Uterus (tissue), 4 donors: ENCODE results near the gene CYP1A2. TPM values are rescaled to one million over a fixed set of nuclear protein-coding genes. Genes with fewer than 3 reads are reported as not detected.

ENCODE experiments used
- DNase-seq, 2 donors: peaks; one replicate each; pipeline ENCODE4 v3.0.0-alpha.2; 2019 to 2020
- H3K27ac ChIP-seq, 2 donors: fragments of 200-600 bp; sonication (generic); 1 replicate in 1 of 2; 2 replicates in 1 of 2; pipeline ENCODE4 v1.5.1; 2016 to 2018
- H3K27me3 ChIP-seq, 2 donors: fragments of 200-600 bp; sonication (generic); one replicate each; pipeline ENCODE4 v1.5.1; 2018 to 2019; ENCODE audit warnings: control low read depth in 1 of 2
- H3K36me3 ChIP-seq, 2 donors: fragments of 200-600 bp; sonication (generic); one replicate each; pipeline ENCODE4 v1.5.1; 2019; ENCODE audit warnings: control low read depth in 1 of 2
- H3K4me1 ChIP-seq, 2 donors: fragments of 200-600 bp; sonication (generic); one replicate each; pipeline ENCODE4 v1.5.1; 2018 to 2019; ENCODE audit warnings: control low read depth in 1 of 2
- H3K4me3 ChIP-seq, 2 donors: fragments of 200-600 bp; sonication (generic); 1 replicate in 1 of 2; 2 replicates in 1 of 2; pipeline ENCODE4 v1.5.1; 2018 to 2019; ENCODE audit warnings: mild to moderate bottlenecking in 1 of 2
- H3K9me3 ChIP-seq, 2 donors: fragments of 200-600 bp; sonication (generic); one replicate each; pipeline ENCODE4 v1.5.1; 2019; ENCODE audit warnings: control low read depth in 1 of 2
- POLR2A ChIP-seq, 2 donors: fragments of 450-650 bp; IDR thresholded peaks; one replicate each; pipeline ENCODE4 v1.6.1; 2016; ENCODE audit warnings: antibody characterized with exemption in 2 of 2, mild to moderate bottlenecking in 1 of 2, moderate library complexity in 1 of 2
- intact Hi-C: fragments of 100-400 bp; cut with DNase I; formaldehyde crosslinking; loops from one replicate; pipeline ENCODE4 v1.15.1; 2023; ENCODE audit warnings: low total_unique reads
- total RNA-seq, 4 donors: library from RNA; depleted of rRNA in 3 of 4; stranded (reverse); fragments of >200 nt in 3 of 4; gene quantifications; one replicate each; pipeline versions ENCODE4 v1.1.0 to v1.2.4, GENCODE V29; 2014 to 2023
- TF ChIP-seq, protein P1 (sequence below), 4 experiments: fragments of 200-600 bp in 2 of 4; fragments of 450-650 bp in 2 of 4; sonication (generic) in 2 of 4; IDR thresholded peaks; one replicate each; pipeline ENCODE4 v1.5.1; 2016 to 2019; ENCODE audit warnings: antibody characterized with exemption in 4 of 4, mild to moderate bottlenecking in 2 of 4, moderate library complexity in 1 of 4
- donor health status: DM: yes; HTN: yes; CAD: no.

CYP1A2 gene
- total RNA-seq, 4 donors from 2014 or later, result not detected

DNA sequence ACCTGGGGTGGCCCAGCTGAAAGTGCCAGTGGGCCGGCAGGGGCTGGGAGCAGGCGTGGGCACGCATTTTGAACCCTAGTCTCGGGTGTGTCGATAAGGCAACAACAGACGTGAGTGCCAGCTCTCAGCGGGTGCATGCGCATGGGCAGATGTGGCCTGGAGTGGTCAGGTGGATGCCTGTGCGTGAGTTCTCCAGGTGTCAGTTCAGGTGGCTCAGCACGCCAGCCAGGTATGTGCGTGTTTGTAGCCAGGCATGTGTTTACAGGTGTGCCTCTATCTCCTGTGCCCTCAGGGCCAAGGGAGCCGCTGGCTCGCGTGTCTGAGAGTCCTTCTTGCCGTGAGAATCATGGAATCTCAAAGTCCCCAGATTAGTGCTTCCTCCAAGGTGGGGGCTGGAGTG, 14.8 kb downstream of the CYP1A2 start:
- H3K27ac ChIP-seq, result no peak overlapping the region
- H3K4me1 ChIP-seq, result no peaks in the 10 kb centered on the region
- no peaks in the 10 kb centered on the region for H3K9me3 ChIP-seq
- H3K36me3 ChIP-seq, result no peaks in the 10 kb centered on the region
- TF ChIP-seq, protein P1, sequence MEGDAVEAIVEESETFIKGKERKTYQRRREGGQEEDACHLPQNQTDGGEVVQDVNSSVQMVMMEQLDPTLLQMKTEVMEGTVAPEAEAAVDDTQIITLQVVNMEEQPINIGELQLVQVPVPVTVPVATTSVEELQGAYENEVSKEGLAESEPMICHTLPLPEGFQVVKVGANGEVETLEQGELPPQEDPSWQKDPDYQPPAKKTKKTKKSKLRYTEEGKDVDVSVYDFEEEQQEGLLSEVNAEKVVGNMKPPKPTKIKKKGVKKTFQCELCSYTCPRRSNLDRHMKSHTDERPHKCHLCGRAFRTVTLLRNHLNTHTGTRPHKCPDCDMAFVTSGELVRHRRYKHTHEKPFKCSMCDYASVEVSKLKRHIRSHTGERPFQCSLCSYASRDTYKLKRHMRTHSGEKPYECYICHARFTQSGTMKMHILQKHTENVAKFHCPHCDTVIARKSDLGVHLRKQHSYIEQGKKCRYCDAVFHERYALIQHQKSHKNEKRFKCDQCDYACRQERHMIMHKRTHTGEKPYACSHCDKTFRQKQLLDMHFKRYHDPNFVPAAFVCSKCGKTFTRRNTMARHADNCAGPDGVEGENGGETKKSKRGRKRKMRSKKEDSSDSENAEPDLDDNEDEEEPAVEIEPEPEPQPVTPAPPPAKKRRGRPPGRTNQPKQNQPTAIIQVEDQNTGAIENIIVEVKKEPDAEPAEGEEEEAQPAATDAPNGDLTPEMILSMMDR (IDR thresholded peaks at IDR 0.05), result no peak
- TF ChIP-seq POLR2A (IDR thresholded peaks at IDR 0.05), result no peak
- no peak overlapping the region for H3K4me3 ChIP-seq
- no peak for DNase-seq
- H3K27me3 ChIP-seq, result no peaks in the 10 kb centered on the region
- intact Hi-C loops, result no loop called here

DNA sequence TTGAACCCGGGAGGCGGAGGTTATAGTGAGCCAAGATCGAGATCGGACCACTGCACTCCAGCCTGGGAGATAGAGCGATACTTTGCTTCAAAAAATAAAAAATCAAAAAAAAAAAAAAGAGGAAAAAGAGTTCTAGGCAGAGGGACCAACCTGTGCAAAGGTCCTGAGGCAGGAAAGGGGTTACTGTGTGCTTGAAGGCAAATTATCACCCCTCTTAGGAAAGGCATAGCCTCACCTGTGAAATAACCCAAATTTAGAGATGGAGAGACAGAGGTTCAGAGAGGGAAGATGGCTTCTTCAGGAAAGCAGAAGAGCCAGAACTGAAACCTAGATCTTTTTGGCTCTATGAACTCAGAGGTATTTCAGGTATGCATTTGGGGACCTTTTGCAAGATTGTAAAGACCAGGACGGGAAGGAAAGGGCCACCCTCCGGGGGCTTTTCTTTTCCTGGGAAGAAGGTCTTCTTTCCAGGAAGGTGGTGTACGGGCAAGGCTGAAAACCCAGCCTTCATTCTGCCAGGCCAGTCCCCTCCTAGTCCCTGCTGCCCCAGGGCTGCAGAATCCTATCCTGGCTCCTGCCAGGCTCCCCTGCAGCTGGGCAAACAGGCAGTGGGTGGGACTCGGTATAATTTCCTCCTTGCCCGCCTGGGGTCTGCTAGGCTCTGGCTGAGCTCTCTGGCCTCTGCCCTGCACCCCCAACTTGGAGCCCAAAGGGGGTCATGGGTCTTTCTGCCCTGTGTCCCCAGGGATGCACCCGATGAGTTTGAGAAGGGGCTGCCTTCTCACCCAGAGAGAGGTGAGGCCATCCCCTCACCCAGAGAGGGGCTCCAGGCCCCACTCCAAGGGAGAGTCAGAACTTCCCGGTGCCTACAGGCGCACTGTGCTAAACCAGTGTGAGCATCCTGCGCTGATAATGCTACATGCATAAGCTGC, 18.8 kb downstream of the CYP1A2 start:
- DNase-seq, result no peak
- Histone ChIP-seq H3K4me3 (no peak overlapping the region), H3K4me1 (no peaks in the 10 kb centered on the region), H3K36me3 (no peaks in the 10 kb centered on the region), H3K9me3 (no peaks in the 10 kb centered on the region), H3K27me3 (no peaks in the 10 kb centered on the region), H3K27ac (no peak overlapping the region)
- intact Hi-C loops, result loop anchor here (5.0 kb wide), 2 partner anchors 135 to 390 kb away; no protein-coding TSS in a partner anchor
- TF ChIP-seq, protein P1 (IDR thresholded peaks at IDR 0.05), result no peak
- TF ChIP-seq POLR2A (IDR thresholded peaks at IDR 0.05), result no peak

DNA sequence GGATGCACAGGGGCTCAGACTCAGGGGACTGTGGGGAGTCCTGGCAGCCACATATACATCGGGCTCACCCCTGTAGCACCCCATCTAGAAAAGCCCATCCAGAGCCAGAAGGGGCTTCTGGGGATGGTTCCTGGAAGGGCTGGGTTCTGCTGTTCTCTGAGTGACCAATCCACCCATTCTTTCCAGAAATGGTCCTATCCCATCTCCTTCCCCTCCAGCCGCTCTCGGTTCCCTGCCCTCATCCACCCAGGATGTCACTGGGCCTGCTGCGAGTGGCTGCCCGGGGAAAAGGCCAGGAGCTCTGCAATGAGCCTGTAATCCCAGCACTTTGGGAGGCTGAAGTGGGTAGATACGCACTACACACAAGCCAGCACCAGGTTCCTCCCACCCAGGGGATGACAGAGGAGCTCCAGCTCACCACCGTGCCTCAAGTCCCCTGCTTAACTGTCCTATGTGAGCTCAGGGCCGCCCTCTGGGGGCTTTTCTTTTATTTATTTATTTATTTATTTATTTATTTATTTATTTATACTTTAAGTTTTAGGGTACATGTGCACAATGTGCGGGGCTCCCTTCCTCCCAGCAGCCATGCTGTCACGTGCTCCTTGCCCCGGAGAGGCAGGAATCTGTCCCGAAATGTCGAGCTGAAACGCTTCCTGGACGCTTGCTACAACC, 19.6 kb downstream of the CYP1A2 start:
- Histone ChIP-seq H3K36me3 (no peaks in the 10 kb centered on the region), H3K4me1 (no peaks in the 10 kb centered on the region), H3K27ac (no peak overlapping the region), H3K27me3 (no peaks in the 10 kb centered on the region), H3K4me3 (no peak overlapping the region), H3K9me3 (no peaks in the 10 kb centered on the region)
- no peak for DNase-seq
- TF ChIP-seq POLR2A (IDR thresholded peaks at IDR 0.05), result no peak
- TF ChIP-seq, protein P1 (IDR thresholded peaks at IDR 0.05), result no peak
- intact Hi-C loops, result loop anchor here (5.0 kb wide), 2 partner anchors 136 to 391 kb away; no protein-coding TSS in a partner anchor

DNA sequence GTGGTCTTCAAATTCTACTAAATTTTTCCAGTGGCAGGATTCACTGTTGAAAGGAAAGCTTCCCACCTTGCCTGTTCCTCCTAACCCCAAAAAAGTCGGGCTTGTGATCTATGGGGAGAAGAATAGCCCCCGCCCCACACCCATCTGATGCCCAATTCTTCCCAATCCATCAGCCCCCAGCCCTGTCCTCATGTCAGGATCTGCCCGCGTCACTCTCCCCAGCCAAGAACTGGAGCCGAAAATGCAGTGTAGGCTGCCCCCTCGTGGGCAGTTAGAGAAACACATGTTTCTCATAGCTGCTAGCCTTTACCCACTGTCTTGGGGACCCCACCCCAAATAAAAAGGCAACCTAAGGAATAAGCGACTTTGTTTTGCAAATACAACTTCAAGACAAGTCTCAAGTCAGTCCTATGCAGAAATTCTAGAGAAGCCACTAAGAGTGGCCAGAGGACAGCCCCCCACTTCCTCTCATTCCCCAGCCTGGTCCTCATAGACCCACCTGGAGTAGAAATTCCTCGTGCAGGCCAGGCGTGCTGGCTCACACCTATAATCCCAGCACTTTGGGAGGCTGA, 20.2 kb downstream of the CYP1A2 start:
- TF ChIP-seq, protein P1 (IDR thresholded peaks at IDR 0.05), result peak; percentile 76 to 90 (median 80)
- TF ChIP-seq POLR2A (IDR thresholded peaks at IDR 0.05), result no peak
- peak; percentile 55 to 56 for DNase-seq
- Histone ChIP-seq H3K4me1 (no peaks in the 10 kb centered on the region), H3K36me3 (no peaks in the 10 kb centered on the region), H3K27ac (no peak overlapping the region), H3K4me3 (no peak overlapping the region), H3K9me3 (no peaks in the 10 kb centered on the region), H3K27me3 (no peaks in the 10 kb centered on the region)
- intact Hi-C loops, result loop anchor here (5.0 kb wide), 2 partner anchors 137 to 392 kb away; no protein-coding TSS in a partner anchor
